GM21529 (cell line): ENCODE measurements around the gene TWIST2.

Experiments used
- ATAC-seq: cut with Tn5 transposase; IDR thresholded peaks from one replicate; pipeline ENCODE4 v1.9.1; 2021; ENCODE audit not compliant: unreplicated experiment

The TWIST2 gene

GRCh38 chr2:238835726-238836301 is 12.1 kb upstream of the TWIST2 start:
- no peak for ATAC-seq

DNA sequence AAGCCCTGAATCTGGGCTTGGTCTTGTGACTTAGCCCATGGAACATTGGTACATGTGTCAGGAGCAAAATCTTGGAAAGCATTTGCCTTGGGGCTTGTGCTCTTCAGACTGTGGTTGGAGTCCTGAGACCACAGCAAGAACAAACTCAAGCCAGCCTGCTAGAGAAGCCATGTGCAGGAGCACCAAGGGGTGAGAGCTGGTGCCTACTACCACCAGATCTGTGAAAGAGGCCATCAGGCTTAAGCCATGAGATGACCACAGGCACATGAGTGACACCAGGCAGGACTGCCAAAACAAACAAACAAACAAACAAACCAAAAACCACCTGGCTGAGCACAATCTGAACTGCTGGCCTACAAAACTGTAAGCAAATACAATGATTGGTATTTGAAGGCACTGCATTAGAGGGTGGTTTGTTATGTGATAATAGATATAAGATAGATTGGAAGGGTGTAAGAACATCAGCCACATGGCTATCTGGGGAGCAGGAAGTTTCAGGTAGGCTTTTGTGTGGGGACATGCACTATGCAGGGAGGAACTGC is 9.0 kb upstream of the TWIST2 start:
- no peak for ATAC-seq

DNA sequence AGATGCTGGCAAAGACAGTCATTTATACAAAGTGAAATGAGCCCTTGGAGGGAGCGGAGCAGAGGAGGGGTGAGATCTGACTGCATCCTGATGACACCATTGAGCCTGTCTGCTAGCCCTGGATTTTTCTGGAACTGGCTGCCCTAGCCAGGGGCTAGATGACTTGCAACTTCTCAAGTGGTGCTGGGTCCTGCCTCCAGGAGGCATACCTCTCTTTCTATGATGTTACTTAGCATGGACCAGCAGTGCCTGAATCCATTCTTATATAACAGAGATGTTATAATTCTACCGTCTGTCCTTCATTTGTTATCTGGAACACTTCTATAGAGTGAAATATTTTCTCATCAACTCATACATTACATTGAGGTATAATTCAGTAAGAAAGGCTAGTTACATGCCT is 8.5 kb upstream of the TWIST2 start:
- no peak for ATAC-seq

DNA sequence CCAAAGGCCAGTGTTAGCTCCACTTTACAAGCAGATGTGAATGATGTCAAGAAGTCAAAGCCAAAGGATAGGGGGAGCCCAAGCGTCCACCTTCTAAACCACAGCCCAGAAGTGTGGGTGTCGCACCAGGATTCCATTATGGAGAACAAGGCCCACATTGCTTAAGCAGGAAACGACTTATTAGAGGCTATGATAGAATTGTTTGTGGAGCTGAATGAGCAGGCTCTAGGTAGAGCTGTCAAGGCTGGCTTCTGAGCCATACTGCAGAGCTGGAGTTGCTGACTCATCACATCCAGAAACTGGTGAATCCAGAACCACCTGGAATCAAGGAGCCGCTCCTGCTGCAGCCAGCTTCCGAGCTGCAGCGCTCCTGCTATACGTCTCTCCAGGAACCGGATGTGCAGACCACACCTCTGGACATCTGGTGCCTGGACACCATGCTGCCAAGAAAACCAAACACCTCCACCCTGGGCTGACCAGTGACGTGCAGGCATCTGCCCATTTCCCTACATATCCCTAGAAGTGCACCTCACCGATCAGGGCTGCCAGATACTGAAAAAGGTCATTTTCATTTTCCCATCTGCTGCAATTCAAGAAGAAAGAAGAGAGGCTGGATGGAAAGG is 6.2 kb upstream of the TWIST2 start:
- ATAC-seq, result no peak

GRCh38 chr2:238843476-238843875 is 4.4 kb upstream of the TWIST2 start:
- no peak for ATAC-seq

- ATAC-seq, result no peak
Observed at GRCh38 chr2:238845583-238846377, 2.1 kb upstream of the TWIST2 start.

DNA sequence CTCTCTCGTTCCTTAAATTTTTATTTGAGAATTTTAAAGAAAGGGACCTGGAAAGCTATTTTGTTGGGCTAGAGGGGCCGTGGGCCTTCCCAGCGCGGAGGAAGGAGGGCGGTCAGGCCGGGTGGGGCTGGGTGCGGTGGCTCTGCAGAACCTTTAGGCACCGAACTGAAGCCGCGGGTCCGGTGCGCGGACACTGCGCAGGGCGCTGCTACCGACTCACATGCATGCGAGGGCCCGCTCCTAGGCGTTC is 1.6 kb upstream of the TWIST2 start:
- ATAC-seq, result no peak

GRCh38 chr2:238846628-238847418 is 1.1 kb upstream of the TWIST2 start:
- ATAC-seq, result no peak

GRCh38 chr2:238847419-238847801 is 475 bp upstream of the TWIST2 start:
- ATAC-seq, result no peak

- no peak for ATAC-seq
Observed at GRCh38 chr2:238848691-238848975, 748 bp downstream of the TWIST2 start.

- ATAC-seq, result no peak
Observed at GRCh38 chr2:238848976-238849853, 1.3 kb downstream of the TWIST2 start.

GRCh38 chr2:238850091-238850490 is 2.2 kb downstream of the TWIST2 start:
- no peak for ATAC-seq

DNA sequence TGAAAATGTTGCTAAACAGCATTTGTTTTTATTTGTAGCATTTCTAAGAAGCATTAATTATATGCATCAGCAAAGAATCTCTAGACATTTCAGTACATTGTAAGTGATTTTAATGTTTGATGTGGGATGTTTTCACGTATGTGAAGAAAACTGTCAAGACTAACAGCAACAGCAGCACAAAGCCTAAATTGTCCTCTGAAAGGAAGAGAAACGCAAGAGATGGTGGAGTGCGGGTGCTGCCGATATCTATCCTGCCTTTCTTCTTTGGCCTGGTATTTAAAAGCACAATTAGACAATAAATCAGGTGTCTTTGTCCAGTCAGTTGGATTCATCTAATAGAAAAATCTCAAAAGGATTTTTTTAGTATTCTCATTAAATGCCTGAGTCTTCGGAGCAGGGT is 3.1 kb downstream of the TWIST2 start:
- no peak for ATAC-seq

DNA sequence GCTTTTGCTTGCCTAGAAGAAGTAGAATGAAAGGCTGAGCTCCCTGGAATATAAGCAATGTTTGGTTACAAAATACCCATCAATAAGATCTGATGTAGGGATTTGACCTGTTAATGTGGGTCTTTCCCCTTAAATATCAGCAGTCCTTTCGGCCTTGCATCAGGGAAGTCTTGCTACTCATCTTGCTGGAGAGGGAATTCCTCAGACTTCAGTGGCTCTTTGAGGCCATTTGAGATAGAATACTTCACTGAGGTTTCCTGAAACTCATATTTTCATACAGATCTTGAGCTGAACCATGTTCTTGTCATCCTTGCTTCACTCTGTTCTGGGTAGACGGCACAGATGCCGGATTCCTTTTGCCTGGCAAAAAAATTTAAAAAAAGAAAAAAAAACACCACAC is 3.9 kb downstream of the TWIST2 start:
- no peak for ATAC-seq

DNA sequence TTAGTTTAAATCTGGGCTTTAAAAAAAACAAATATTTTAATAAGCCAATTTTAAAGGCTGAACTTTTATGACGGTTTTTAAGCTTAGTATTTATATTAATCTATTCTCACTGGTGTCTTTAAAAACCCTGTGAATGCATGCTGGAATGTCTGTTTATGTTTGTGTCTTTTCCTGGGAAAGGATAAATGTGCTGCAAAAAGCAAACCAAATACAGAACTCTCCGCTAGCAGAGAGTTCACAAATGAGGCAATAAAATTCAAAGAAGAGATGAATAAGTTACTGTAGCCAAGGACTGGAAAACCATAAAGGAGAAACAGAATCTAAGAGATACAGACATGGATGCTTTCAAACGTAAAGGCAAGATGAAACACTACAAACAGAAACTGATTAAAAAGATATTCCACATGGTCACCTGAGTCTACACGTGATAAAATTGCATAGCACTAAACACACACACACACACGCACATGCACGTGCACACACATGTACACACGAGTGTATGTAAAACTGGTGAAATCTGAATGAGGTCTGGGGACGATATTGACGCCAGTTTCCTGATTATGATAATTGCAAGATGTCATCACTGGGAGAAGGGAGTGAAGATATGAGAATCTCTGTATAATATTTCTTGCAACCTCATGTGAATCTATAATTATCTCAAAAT is 4.5 kb downstream of the TWIST2 start:
- no peak for ATAC-seq

GRCh38 chr2:238853218-238853617 is 5.3 kb downstream of the TWIST2 start:
- ATAC-seq, result no peak

GRCh38 chr2:238853721-238854120 is 5.8 kb downstream of the TWIST2 start:
- no peak for ATAC-seq

- ATAC-seq, result no peak
Observed at GRCh38 chr2:238854246-238854645, 6.4 kb downstream of the TWIST2 start.

GRCh38 chr2:238854699-238855229 is 6.9 kb downstream of the TWIST2 start:
- ATAC-seq, result no peak

DNA sequence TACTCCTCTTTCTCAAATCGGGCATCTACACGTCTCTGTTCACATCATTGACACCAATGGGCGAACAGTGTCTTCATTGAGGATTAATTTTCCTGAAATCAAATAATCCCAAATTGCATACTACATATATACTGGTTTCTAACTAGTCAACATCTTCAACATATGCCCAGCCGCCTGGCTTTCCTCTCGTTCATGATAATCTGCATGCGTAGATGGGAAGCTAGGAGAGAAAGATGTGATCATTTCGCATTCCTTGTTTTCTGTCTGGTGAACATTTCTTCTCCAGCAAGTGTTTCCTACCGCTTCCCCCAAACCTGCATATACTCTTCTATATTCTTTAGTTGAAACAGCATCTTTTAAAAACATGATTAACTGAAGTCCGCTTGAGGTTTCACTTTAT is 7.4 kb downstream of the TWIST2 start:
- no peak for ATAC-seq
